T-helper 1 cell (primary cell): Measurements from ENCODE around the gene RRBP1.
"Not testable (repeated sequence)": the region's sequence is repeated elsewhere in the genome, so short reads cannot be mapped to it uniquely, and the experiment has no call there.

Experiments
- DNase-seq, 5 donors: peaks; one replicate each; pipeline ENCODE4 v3.0.0-alpha.2; 2012 to 2020

RRBP1 gene

GRCh38 chr20:17709361-17710293 is 27.6 kb upstream of the RRBP1 start:
- no peak for DNase-seq

- no peak for DNase-seq
Observed at GRCh38 chr20:17708675-17709360, 26.8 kb upstream of the RRBP1 start.

- not testable (repeated sequence) for DNase-seq
Observed at GRCh38 chr20:17707951-17708350, 25.9 kb upstream of the RRBP1 start.

- no peak for DNase-seq
Observed at GRCh38 chr20:17706632-17707031, 24.6 kb upstream of the RRBP1 start.

GRCh38 chr20:17705916-17706315 is 23.9 kb upstream of the RRBP1 start:
- DNase-seq = no peak

- no peak for DNase-seq
Observed at GRCh38 chr20:17704589-17705317, 22.7 kb upstream of the RRBP1 start.

GRCh38 chr20:17701826-17702225 is 19.8 kb upstream of the RRBP1 start:
- DNase-seq = no peak

GRCh38 chr20:17700637-17701036 is 18.6 kb upstream of the RRBP1 start:
- DNase-seq = no peak

GRCh38 chr20:17699931-17700351 is 17.9 kb upstream of the RRBP1 start, which contains the start of gene BANF2:
BANF2 (plus strand) TSS chr20:17699966; CDS start chr20:17725026, 25,060 bp downstream.
- DNase-seq = no peak

- DNase-seq = no peak
Observed at GRCh38 chr20:17698384-17698783, 16.3 kb upstream of the RRBP1 start.

GRCh38 chr20:17697171-17697570 is 15.1 kb upstream of the RRBP1 start:
- no peak for DNase-seq

GRCh38 chr20:17696287-17696686 is 14.2 kb upstream of the RRBP1 start:
- DNase-seq = no peak

GRCh38 chr20:17694767-17695166 is 12.7 kb upstream of the RRBP1 start:
- no peak for DNase-seq

- no peak for DNase-seq
Observed at GRCh38 chr20:17693444-17694001, 11.5 kb upstream of the RRBP1 start.

- no peak for DNase-seq
Observed at GRCh38 chr20:17691758-17692157, 9.7 kb upstream of the RRBP1 start.

GRCh38 chr20:17690144-17690543 is 8.1 kb upstream of the RRBP1 start:
- no peak for DNase-seq

GRCh38 chr20:17688965-17689364 is 6.9 kb upstream of the RRBP1 start:
- no peak for DNase-seq

GRCh38 chr20:17687800-17688199 is 5.8 kb upstream of the RRBP1 start:
- DNase-seq = no peak

GRCh38 chr20:17685168-17685567 is 3.1 kb upstream of the RRBP1 start:
- no peak for DNase-seq

- DNase-seq = no peak
Observed at GRCh38 chr20:17684077-17684888, 2.2 kb upstream of the RRBP1 start.

GRCh38 chr20:17683218-17684076 is 1.4 kb upstream of the RRBP1 start:
- no peak for DNase-seq
